WTC11 (cell line): ENCODE measurements around the gene PTPRF. TPM values are rescaled to one million over a fixed set of nuclear protein-coding genes. Genes with fewer than 3 reads are reported as not detected.

Source experiments
- ATAC-seq: fragments of 200-7000 bp; cut with Tn5 transposase; 2 replicates; pipeline ENCODE4 v1.10.0; 2021; ENCODE audit warnings: mild to moderate bottlenecking, moderate library complexity
- CTCF ChIA-PET: fragments of 300-600 bp; sonication (Branson Sonifier 250); formaldehyde crosslinking; loops from one replicate; lab custom pipeline; 2021; ENCODE audit warnings: antibody characterized with exemption; lab: Charles Lee
- POLR2A ChIA-PET: fragments of 350-600 bp; sonication (Branson Sonifier 250); formaldehyde crosslinking; loops from one replicate; lab custom pipeline; 2021; ENCODE audit warnings: antibody characterized with exemption; lab: Charles Lee
- DNase-seq: peaks from one replicate; pipeline ENCODE4 v3.0.0; 2021; ENCODE audit warnings: low spot score
- H3K27ac Mint-ChIP-seq: 2 replicates; pipeline ENCODE4 v1.8.0; 2021; ENCODE audit warnings: mixed read lengths
- H3K27me3 Mint-ChIP-seq: 2 replicates; pipeline ENCODE4 v1.8.0; 2021; ENCODE audit warnings: low read depth, mild to moderate bottlenecking, moderate library complexity, mixed read lengths
- H3K36me3 Mint-ChIP-seq: 2 replicates; pipeline ENCODE4 v1.8.0; 2021; ENCODE audit warnings: mixed read lengths
- H3K4me1 Mint-ChIP-seq: 2 replicates; pipeline ENCODE4 v1.8.0; 2022; ENCODE audit warnings: mixed read lengths
- H3K4me3 Mint-ChIP-seq: 2 replicates; pipeline ENCODE4 v1.8.0; 2021; ENCODE audit warnings: mild to moderate bottlenecking, moderate library complexity, mixed read lengths
- H3K9me3 Mint-ChIP-seq: 2 replicates; pipeline ENCODE4 v1.8.0; 2021; ENCODE audit warnings: mixed read lengths
- ATF2 ChIP-seq: sonication (generic); formaldehyde crosslinking; IDR thresholded peaks from 2 replicates; pipeline ENCODE4 v1.8.1; 2022; ENCODE audit warnings: low read depth, missing genetic modification reagents, borderline replicate concordance
- CREB1 ChIP-seq: sonication (generic); formaldehyde crosslinking; IDR thresholded peaks from 2 replicates; pipeline ENCODE4 v1.8.0; 2023; ENCODE audit warnings: mild to moderate bottlenecking, missing genetic modification reagents
- E2F5 ChIP-seq: sonication (generic); formaldehyde crosslinking; IDR thresholded peaks from 2 replicates; pipeline ENCODE4 v1.8.1; 2022; ENCODE audit warnings: mild to moderate bottlenecking, moderate library complexity, missing genetic modification reagents
- GTF2I ChIP-seq: fragments of 250-450 bp; sonication (Bioruptor Pico); conservative IDR thresholded peaks from 2 replicates; pipeline ENCODE4 v1.4.0; 2021; ENCODE audit warnings: mild to moderate bottlenecking
- JAZF1 ChIP-seq: fragments of 250-450 bp; sonication (Bioruptor Pico); IDR thresholded peaks from 2 replicates; pipeline ENCODE4 v1.9.0; 2021; ENCODE audit warnings: moderate library complexity, mild to moderate bottlenecking, inconsistent platforms
- NR1H2 ChIP-seq: sonication (generic); formaldehyde crosslinking; IDR thresholded peaks from 2 replicates; pipeline ENCODE4 v1.9.0; 2021; ENCODE audit warnings: mild to moderate bottlenecking, moderate library complexity, missing genetic modification reagents
- NR2C2 ChIP-seq: sonication (generic); formaldehyde crosslinking; IDR thresholded peaks from 2 replicates; pipeline ENCODE4 v1.8.0; 2022; ENCODE audit warnings: mild to moderate bottlenecking, missing genetic modification reagents
- RELA ChIP-seq: sonication (generic); formaldehyde crosslinking; IDR thresholded peaks from 2 replicates; pipeline ENCODE4 v1.8.1; 2022; ENCODE audit warnings: missing genetic modification reagents, mild to moderate bottlenecking, borderline replicate concordance
- RORB ChIP-seq: fragments of 250-450 bp; sonication (Bioruptor Pico); IDR thresholded peaks from 2 replicates; pipeline ENCODE4 v1.9.0; 2021; ENCODE audit warnings: mild to moderate bottlenecking
- SOX15 ChIP-seq: fragments of 250-450 bp; sonication (Bioruptor Pico); IDR thresholded peaks from 2 replicates; pipeline ENCODE4 v1.9.0; 2021; ENCODE audit warnings: mild to moderate bottlenecking
- TCF7 ChIP-seq: sonication (generic); formaldehyde crosslinking; IDR thresholded peaks from 2 replicates; pipeline ENCODE4 v1.8.0; 2022; ENCODE audit warnings: mild to moderate bottlenecking, low read depth, missing genetic modification reagents, moderate library complexity
- TEAD1 ChIP-seq: sonication (generic); formaldehyde crosslinking; IDR thresholded peaks from 2 replicates; pipeline ENCODE4 v1.8.0; 2022; ENCODE audit warnings: mild to moderate bottlenecking, missing genetic modification reagents
- ZBTB21 ChIP-seq: sonication (generic); formaldehyde crosslinking; IDR thresholded peaks from 2 replicates; pipeline ENCODE4 v1.8.1; 2023; ENCODE audit warnings: mild to moderate bottlenecking, missing genetic modification reagents, borderline replicate concordance
- ZNF219 ChIP-seq: sonication (generic); formaldehyde crosslinking; IDR thresholded peaks from 2 replicates; pipeline ENCODE4 v1.8.0; 2023; ENCODE audit warnings: missing genetic modification reagents, mild to moderate bottlenecking, borderline replicate concordance
- ZNF232 ChIP-seq: sonication (generic); formaldehyde crosslinking; IDR thresholded peaks from 2 replicates; pipeline ENCODE4 v1.8.0; 2022; ENCODE audit warnings: mild to moderate bottlenecking, missing genetic modification reagents
- ZNF317 ChIP-seq: sonication (generic); formaldehyde crosslinking; IDR thresholded peaks from 2 replicates; pipeline ENCODE4 v1.8.1; 2023; ENCODE audit warnings: low read depth, mild to moderate bottlenecking, moderate library complexity, missing genetic modification reagents, borderline replicate concordance
- ZSCAN18 ChIP-seq: fragments of 250-450 bp; sonication (Bioruptor Pico); IDR thresholded peaks from 2 replicates; pipeline ENCODE4 v2.1.2; 2022; ENCODE audit warnings: mild to moderate bottlenecking, moderate library complexity
- total RNA-seq: library from RNA; stranded (reverse); gene quantifications from 3 replicates; pipeline ENCODE4 v1.2.3, GENCODE V29; 2021
- TF ChIP-seq, protein P1 (sequence below): sonication (generic); formaldehyde crosslinking; IDR thresholded peaks from 2 replicates; pipeline ENCODE4 v1.8.1; 2022; ENCODE audit warnings: missing genetic modification reagents, borderline replicate concordance
- TF ChIP-seq, protein P2 (sequence below): sonication (generic); formaldehyde crosslinking; IDR thresholded peaks from 2 replicates; pipeline ENCODE4 v1.8.1; 2023; ENCODE audit warnings: mild to moderate bottlenecking, missing genetic modification reagents, moderate library complexity
- TF ChIP-seq, protein P3 (sequence below): fragments of 250-450 bp; sonication (Bioruptor Pico); IDR thresholded peaks from 2 replicates; pipeline ENCODE4 v1.9.0; 2021; ENCODE audit warnings: moderate library complexity, mild to moderate bottlenecking, inconsistent platforms, borderline replicate concordance
- TF ChIP-seq, protein P4 (sequence below): sonication (generic); formaldehyde crosslinking; IDR thresholded peaks from 2 replicates; pipeline ENCODE4 v1.8.0; 2022; ENCODE audit warnings: mild to moderate bottlenecking, missing genetic modification reagents

The PTPRF gene
- total RNA-seq, 1 experiment from 2014 or later: 248 TPM

GRCh38 chr1:43577655-43578542, 47.2 kb downstream of the PTPRF start (continued):
- TF ChIP-seq, protein P1, sequence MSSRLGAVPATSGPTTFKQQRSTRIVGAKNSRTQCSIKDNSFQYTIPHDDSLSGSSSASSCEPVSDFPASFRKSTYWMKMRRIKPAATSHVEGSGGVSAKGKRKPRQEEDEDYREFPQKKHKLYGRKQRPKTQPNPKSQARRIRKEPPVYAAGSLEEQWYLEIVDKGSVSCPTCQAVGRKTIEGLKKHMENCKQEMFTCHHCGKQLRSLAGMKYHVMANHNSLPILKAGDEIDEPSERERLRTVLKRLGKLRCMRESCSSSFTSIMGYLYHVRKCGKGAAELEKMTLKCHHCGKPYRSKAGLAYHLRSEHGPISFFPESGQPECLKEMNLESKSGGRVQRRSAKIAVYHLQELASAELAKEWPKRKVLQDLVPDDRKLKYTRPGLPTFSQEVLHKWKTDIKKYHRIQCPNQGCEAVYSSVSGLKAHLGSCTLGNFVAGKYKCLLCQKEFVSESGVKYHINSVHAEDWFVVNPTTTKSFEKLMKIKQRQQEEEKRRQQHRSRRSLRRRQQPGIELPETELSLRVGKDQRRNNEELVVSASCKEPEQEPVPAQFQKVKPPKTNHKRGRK (CRISPR knock-in tag): no peak
- no peak for TF ChIP-seq ZBTB21 (CRISPR knock-in tag)
- TF ChIP-seq E2F5 (CRISPR knock-in tag): no peak
- no peak for TF ChIP-seq RORB (CRISPR knock-in tag)
- no peak for TF ChIP-seq RELA (CRISPR knock-in tag)
- no peak for TF ChIP-seq TCF7 (CRISPR knock-in tag)
- TF ChIP-seq TEAD1: no peak
- no peak for TF ChIP-seq ZSCAN18 (CRISPR knock-in tag)
- TF ChIP-seq NR1H2 (CRISPR knock-in tag): no peak
- TF ChIP-seq ZNF219 (CRISPR knock-in tag): no peak
- no peak for TF ChIP-seq ATF2 (CRISPR knock-in tag)

DNA sequence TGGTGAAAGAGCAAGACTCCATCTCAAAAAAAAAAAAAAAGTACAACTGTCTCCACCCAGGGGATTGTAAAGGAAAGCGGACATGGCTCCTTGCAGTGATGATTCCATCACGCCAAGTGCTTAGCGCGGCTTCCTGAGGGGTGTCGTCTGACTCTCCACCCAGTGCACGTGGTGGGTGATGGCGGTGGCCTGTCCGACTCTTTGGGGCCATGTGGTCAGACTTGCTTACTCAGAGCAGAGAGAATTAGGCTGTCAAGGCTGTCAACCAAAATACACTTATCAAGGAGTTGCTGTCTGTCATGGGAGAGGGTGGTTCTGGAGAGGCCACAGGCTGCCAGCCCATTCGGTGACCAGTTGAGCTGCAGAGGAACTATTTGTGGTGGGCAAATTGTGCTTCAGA, 49.4 kb downstream of the PTPRF start:
- ChIA-PET CTCF (interaction anchor here (0.9 to 2.1 kb wide), 3 partner anchors 11 to 50 kb away, joined by 3 to 8 read pairs (median 4); no protein-coding TSS in a partner anchor), POLR2A (no interaction called here)
- Mint-ChIP-seq H3K36me3 (peaks cover 26% of the 10 kb centered on the region), H3K9me3 (no peaks in the 10 kb centered on the region), H3K27ac (no peak overlapping the region), H3K4me1 (peaks cover 8% of the 10 kb centered on the region), H3K4me3 (no peak overlapping the region), H3K27me3 (no peaks in the 10 kb centered on the region)
- ATAC-seq (no peak), DNase-seq (no peak)
- TF ChIP-seq, protein P2, sequence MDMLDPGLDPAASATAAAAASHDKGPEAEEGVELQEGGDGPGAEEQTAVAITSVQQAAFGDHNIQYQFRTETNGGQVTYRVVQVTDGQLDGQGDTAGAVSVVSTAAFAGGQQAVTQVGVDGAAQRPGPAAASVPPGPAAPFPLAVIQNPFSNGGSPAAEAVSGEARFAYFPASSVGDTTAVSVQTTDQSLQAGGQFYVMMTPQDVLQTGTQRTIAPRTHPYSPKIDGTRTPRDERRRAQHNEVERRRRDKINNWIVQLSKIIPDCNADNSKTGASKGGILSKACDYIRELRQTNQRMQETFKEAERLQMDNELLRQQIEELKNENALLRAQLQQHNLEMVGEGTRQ (CRISPR knock-in tag): no peak
- TF ChIP-seq JAZF1 (CRISPR knock-in tag) (no peak), ZNF219 (CRISPR knock-in tag) (no peak), SOX15 (no peak), ZNF317 (CRISPR knock-in tag) (no peak), ZNF232 (CRISPR knock-in tag) (no peak), GTF2I (CRISPR knock-in tag) (no peak), CREB1 (no peak), ATF2 (CRISPR knock-in tag) (no peak), NR2C2 (no peak)
- TF ChIP-seq, protein P3, sequence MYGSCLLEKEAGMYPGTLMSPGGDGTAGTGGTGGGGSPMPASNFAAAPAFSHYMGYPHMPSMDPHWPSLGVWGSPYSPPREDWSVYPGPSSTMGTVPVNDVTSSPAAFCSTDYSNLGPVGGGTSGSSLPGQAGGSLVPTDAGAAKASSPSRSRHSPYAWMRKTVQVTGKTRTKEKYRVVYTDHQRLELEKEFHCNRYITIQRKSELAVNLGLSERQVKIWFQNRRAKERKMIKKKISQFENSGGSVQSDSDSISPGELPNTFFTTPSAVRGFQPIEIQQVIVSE (CRISPR knock-in tag): no peak
- TF ChIP-seq, protein P4, sequence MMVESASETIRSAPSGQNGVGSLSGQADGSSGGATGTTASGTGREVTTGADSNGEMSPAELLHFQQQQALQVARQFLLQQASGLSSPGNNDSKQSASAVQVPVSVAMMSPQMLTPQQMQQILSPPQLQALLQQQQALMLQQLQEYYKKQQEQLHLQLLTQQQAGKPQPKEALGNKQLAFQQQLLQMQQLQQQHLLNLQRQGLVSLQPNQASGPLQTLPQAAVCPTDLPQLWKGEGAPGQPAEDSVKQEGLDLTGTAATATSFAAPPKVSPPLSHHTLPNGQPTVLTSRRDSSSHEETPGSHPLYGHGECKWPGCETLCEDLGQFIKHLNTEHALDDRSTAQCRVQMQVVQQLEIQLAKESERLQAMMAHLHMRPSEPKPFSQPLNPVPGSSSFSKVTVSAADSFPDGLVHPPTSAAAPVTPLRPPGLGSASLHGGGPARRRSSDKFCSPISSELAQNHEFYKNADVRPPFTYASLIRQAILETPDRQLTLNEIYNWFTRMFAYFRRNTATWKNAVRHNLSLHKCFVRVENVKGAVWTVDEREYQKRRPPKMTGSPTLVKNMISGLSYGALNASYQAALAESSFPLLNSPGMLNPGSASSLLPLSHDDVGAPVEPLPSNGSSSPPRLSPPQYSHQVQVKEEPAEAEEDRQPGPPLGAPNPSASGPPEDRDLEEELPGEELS (CRISPR knock-in tag): no peak
- TF ChIP-seq, protein P1 (CRISPR knock-in tag): no peak
